Retina (tissue), 1 donor: ENCODE results near the gene KRTAP2-4.
"Not testable (repeated sequence)": the region's sequence is repeated elsewhere in the genome, so short reads cannot be mapped to it uniquely, and the experiment has no call there.

Experiments
- DNase-seq: peaks from one replicate; pipeline ENCODE4 v3.0.0-alpha.2; 2016

Gene KRTAP2-4

DNA sequence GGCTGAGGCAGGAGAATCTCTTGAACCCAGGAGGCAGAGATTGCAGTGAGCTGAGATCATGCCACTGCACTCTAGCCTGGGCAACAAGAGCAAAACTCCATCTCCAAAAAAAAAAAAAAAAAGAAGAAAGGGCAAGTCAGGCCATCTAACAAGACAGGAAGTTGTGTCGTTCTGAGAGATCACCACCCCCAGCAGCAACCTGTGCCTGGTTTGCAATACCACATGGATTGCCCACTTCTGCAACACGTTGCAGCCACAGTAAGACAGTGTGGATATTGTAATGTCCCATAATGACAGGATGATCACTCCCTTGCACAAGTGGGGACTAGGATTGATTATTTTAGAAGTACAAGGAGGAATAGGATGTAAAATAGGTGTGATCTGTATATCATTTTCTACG, 3.4 kb upstream of the KRTAP2-4 start:
- no peak for DNase-seq

DNA sequence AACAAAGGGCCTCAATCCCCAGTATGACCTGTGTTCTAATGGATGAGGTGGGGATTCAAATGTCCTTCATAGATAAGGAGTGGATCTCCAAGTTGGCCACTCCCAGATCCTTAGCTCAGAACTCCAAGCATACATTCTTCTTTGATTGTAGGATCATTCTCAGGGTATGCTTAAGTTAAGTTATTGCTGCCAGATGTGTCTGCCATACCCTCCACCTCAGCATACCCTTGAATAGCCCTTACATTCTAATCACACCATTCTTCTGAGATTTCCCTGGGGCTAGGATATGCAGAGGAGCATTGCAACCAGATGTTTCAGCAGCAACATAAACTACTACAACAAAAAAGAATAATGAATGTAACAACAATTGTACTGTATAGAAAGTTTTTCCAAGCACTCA, 1.6 kb upstream of the KRTAP2-4 start:
- no peak for DNase-seq

DNA sequence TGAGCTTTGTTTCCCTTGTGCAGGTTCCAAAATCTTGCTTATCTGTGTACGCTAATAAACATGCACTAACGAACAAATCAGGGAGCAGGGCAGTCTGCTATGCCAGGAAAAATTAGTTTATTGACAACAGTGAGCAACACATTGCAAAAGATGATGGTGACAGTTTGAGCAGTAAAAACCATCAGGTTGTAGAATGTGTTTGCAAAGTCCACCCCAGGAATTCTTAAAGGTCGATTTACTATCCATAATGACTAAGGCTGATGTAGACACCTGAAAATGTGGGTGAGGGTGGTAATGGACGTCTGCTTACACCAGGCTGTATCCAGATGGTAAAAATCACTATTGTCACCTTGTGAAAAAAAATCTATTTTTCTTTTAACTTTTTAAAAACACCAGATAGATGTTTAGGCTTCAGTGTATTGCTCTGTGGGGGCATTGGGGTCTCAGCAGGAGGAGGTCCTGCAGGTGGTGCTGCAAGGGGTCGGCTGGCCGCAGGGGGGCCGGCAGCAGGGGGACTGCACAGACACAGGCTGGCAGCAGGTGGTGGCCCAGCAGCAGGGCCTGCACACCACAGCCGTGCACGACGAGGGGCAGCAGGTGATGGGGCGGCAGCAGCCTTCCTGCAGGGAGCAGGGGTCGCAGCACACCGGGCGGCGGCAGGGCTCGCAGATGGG, 526 bp downstream of the KRTAP2-4 start:
- not testable (repeated sequence) for DNase-seq

DNA sequence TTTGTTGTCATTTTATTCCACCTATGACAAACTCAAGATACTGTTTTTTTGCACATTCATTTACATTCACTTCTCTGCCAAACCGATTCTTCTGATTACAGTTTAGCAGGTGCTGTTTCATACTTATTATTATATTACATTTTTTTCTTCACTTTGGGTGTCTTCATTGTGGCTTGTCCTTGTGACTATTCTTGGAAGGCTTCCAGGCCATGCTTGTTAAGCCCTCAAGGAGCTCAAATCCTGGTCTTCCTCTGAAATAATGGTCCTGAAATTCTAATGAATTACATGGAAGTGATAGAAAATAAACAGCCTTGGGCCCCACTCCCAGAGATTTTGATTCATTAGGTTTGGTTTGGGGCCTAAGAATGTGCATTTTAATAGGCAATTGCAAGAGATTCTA, 1.4 kb downstream of the KRTAP2-4 start:
- no peak for DNase-seq

DNA sequence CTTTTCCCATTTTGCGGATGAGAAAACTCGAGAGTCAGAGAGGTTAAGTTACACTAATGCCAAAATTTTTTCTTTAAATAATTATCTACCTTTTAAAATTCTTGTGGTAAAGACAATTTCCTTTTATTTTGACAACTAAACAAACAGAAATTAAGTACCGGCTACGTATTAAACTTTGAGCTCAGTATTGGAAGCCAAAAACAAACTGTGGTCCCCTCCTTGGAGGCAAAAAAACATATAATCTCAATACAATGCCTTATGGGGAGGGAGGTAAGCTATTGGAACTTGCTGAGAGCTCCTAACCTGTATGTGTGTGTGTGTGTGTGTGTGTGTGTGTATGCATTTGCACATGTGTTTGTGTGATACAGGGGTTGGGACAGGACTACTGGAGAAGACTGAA, 2.2 kb downstream of the KRTAP2-4 start:
- DNase-seq = no peak

DNA sequence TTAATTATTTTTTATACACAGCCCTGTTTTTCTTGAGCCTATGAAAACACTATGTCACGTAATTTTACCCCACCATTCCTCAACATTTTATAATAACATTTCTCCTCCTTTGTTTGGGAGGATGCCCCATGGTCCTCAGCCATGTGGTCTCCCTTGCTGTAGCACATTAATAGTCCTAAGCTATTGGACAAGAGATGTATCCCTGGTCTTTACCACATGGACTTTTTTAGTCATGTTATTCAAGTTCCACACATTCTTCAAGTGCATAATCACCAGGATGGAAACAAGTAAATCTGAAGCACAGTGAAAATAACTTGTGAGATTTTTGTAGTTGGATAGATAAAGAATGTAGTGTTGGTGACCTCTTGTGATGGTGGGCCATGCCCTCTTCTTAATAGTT, 3.7 kb downstream of the KRTAP2-4 start:
- DNase-seq = no peak

DNA sequence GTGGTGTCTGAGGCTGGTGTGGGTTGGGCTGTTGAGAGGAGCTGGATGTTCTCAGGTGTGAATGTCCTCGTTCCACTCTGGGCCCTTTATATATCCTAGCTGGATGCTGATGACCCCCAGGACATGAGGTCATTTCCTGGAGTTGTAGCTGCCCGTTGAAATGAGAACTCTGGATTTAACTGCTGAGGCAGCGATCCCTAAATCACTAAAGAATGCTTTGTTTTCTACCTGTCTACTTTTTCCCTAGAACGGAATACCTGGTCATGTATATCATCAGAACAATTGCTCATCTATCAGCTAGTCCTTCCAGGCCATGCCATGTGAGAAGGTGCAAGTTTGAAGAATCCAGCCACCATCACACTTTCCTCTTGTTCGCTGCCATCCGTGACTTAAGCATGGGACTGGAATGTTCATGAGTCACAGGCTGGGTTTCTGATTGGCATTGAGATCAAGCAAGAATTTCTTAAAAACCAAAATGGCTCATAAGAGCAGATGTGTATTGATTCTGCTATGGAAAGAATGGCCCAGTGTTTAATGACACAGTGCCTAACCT, 5.6 kb downstream of the KRTAP2-4 start, which contains the start of gene KRTAP2-3:
Gene KRTAP2-3 (minus strand): TSS at position 63 of the 553 bp plus-strand sequence. CDS start 64 bp downstream, outside the sequence.
- DNase-seq = no peak

DNA sequence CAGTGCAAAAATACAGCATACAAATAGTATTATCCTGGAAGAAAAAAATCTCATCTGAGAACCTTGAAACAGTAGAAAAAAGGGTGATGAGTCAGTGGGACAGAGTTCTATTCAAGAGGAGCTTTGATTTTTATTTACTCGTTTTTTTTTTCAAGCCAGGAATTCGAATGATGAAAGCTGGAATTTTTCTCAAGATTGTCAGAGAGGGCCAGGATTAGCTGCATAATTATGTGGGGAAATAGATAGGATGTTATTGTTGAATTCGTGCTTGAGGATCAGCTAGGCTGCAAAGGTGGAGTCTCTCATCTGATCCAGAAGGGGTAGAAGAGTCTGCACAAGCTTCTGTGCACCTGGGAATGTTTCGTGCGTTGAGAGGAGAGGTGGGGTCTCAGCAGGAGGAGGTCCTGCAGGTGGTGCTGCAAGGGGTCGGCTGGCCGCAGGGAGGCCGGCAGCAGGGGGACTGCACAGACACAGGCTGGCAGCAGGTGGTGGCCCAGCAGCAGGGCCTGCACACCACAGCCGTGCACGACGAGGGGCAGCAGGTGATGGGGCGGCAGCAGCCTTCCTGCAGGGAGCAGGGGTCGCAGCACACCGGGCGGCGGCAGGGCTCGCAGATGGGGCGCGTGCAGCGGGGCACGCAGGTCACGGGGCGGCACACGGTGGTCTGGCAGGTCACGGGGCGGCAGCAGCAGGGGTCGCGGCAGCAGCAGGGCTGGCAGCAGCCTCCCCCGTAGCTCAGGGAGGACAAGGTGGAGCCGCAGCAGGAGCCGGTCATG, 6.2 kb downstream of the KRTAP2-4 start:
- DNase-seq = not testable (repeated sequence)

DNA sequence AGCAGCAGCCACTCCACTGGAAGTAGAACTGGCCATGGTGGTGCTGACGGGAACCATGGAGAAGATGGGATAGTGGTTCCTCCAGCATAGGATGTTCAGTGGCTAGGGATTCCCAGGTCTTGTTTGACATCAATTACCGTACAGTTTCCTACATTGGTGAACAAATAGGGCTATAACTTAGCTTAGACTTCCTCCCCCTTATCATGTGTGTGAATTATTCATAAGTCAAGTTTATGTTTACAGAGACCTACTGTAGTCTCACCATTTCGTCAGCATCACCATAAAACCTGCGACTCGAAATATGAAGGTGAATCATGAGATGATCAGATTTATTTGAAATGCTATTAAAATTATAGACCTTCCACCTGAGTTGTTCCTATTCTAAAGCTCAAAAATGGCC, 6.9 kb downstream of the KRTAP2-4 start:
- DNase-seq = no peak

DNA sequence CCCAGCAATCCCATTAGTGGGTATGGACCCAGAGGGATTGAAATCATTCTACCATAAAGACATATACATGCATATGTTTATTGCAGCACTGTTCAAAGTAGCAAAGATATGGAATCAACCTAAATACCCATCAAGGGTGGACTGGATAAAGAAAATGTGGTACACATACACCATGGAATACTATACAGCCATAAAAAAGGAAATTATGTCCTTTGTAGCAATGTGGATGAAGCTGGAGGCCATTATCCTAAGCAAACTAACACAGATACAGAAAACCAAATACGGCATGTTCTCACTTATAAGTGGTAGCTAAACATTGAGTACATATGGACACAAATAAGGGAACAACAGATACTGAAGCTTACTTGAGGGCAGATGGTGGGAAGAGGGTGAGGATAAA, 8.1 kb downstream of the KRTAP2-4 start:
- DNase-seq = no peak

DNA sequence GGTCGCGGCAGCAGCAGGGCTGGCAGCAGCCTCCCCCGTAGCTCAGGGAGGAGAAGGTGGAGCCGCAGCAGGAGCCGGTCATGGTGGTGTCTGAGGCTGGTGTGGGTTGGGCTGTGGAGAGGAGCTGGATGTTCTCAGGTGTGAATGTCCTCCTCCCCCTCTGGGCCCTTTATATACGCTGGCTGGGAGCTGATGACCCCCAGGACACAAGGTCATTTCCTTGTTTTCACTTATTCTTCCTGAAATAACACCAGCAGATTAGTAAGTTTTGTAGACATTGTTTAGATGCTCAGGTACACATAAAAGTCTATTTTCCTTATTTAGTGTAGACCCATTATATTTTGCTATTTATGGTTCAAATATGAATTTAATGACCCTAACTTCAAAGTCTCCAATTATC, 10.5 kb downstream of the KRTAP2-4 start, which contains the start of gene KRTAP2-2:
Gene KRTAP2-2 (minus strand): TSS at position 101 of the 400 bp plus-strand sequence. CDS start 19 bp downstream, at position 82.
- not testable (repeated sequence) for DNase-seq

DNA sequence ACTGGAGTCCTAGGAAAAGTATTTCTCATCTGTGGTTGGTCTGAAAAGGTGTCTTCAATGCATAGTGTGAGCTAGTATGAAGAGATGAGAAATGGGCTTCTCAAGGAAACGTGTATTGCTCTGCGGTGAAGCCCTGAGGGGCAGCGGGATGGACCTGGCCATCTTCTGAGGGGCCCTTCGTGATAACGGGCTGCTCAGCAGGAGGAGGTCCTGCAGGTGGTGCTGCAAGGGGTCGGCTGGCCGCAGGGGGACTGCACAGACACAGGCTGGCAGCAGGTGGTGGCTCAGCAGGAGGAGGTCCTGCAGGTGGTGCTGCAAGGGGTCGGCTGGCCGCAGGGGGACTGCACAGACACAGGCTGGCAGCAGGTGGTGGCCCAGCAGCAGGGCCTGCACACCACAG, 11.1 kb downstream of the KRTAP2-4 start:
- not testable (repeated sequence) for DNase-seq

DNA sequence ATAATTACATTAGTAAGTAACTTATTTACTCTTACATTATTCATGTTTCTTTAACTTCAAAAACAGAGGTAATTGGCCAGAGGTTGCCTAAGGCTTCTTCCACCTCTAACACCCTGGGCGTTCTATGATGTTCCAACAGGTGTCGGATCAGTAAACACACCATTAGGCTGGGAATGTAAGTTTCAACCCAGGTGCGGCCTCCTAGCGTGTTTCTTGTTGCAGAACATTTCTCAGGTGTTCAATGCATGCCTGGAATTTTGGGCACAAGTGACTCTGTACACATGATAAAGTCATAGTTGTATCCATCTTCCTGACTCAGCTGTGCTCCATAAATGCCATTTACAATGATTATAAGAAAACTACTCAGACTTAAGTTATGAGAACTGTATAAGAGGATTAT, 11.7 kb downstream of the KRTAP2-4 start:
- DNase-seq = no peak

DNA sequence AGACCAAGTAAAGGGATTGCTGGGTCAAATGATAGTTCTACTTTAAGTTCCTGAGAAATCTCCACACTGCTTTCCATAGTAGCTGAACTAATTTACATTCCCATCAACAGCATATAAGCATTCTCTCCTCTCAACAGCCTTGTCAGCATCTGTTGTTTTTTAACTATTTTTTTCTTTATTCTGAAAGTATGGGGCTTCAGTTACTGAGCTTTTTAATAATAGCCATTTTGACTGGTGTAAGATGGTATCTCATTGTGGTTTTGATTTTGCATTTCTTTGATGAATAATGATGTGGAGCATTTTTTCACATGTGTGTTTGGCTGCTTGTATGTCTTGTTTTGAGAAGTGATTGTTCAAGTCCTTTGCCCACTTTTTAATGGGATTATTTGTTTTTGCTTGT, 13.1 kb downstream of the KRTAP2-4 start:
- no peak for DNase-seq

DNA sequence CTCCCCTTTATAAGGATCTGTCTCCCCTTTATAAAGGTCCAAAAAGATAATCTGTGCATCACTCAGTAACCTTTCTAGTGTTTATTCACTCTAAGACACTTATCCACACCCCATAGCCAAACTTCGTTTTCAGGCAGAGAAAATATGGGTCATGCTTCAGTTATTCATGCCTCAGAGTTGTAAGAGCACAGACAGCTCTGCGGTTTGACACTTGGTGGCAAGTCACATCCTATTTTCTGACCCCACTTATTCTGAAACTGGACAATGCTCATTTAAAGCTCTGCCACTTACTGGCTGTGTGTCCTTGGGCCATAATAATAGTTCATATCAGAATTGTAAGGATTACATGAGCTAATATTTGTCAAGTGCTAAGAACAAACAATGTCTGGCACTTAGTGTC, 16.6 kb downstream of the KRTAP2-4 start:
- DNase-seq = no peak

DNA sequence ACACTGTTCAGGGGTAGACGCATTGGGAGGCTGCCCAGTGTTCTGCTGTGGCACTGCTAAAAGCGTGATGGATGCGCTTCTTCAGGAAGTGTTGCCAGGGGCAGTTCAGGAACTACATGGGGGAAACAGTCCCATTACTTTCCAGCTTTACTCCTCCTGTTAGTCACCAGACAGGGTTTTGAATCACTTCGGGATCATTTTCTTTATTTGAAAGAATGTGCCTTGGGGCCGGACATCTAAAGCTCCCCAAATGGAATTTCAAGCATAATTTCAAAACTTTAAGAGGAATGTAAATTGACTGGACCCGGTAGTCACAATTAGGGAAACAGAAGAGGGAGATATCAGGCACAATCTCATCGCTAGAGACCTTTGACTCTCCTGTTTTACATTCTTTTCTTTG, 17.2 kb downstream of the KRTAP2-4 start:
- DNase-seq = no peak

DNA sequence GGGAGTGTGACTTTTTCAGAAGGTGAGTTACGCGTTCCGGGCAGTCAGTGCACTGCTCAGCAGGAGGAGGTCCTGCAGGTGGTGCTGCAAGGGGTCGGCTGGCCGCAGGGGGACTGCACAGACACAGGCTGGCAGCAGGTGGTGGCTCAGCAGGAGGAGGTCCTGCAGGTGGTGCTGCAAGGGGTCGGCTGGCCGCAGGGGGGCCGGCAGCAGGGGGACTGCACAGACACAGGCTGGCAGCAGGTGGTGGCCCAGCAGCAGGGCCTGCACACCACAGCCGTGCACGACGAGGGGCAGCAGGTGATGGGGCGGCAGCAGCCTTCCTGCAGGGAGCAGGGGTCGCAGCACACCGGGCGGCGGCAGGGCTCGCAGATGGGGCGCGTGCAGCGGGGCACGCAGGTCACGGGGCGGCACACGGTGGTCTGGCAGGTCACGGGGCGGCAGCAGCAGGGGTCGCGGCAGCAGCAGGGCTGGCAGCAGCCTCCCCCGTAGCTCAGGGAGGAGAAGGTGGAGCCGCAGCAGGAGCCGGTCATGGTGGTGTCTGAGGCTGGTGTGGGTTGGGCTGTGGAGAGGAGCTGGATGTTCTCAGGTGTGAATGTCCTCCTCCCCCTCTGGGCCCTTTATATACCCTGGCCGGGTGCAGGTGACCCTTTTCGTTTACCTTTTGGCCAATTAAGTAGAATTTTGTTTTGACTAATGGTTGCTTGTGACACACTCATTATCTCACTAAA, 18.8 kb downstream of the KRTAP2-4 start, which contains the start of gene KRTAP2-1:
Gene KRTAP2-1 (minus strand): TSS at position 582 of the 731 bp plus-strand sequence. CDS start 49 bp downstream, at position 533.
- DNase-seq = not testable (repeated sequence)

DNA sequence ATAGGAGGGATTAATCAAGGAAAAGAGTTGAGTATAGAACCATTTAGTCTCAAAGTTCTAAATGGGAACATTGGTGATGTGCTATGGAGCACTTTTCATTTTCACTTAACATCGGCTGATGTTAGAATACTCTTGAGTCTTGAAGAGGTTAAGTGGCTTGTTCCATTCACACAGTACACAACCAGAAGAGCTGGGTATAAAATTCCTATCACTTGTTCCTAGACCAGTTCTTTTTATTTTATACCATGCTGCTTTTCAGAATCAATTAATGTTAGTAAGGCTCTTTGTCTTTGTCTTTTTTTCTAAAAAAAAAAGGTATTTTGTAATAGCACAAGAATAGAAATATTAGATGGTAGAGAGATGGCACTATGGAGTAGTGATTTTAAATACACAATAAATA, 22.7 kb downstream of the KRTAP2-4 start:
- no peak for DNase-seq

DNA sequence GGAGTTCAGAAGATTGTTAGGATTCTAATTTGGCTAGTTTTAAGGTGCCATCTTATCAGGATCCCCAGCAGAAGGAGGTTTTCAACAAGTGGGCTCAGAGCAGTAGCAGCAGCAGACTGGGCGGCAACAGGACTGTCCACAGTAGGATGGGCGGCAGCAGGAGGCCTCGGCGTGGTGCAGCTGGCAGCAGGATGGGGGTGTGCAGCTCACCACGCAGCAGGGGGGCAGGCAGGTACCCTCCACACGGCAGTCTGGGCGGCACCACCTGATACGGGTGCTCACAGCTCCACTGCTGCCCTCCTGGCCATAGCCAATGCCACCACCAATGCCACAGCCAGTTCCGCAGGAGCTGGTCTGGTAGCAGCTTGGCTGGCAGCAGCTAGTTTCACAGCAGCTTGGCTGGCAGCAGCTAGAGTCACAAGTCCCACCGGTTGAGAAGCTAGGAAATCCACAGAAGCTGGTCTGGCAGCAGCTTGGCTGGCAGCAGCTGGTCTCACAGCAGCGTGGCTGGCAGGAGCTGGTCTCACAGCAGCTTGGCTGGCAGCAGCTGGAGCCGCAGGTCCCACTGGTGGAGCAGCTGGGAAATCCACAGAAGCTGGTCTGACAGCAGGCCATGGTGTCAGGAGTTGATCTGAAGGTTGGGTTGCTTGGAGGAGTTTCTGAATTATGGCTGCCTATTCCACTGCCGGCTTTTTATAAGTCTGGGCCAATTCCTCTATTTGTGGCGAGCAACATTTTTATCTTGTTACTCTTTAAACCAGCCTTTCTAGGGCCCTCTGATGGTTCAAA, 24.7 kb downstream of the KRTAP2-4 start, which contains the start of gene KRTAP1-1:
Gene KRTAP1-1 (minus strand): TSS at position 668 of the 789 bp plus-strand sequence. CDS start 53 bp downstream, at position 615.
- DNase-seq = not testable (repeated sequence)

DNA sequence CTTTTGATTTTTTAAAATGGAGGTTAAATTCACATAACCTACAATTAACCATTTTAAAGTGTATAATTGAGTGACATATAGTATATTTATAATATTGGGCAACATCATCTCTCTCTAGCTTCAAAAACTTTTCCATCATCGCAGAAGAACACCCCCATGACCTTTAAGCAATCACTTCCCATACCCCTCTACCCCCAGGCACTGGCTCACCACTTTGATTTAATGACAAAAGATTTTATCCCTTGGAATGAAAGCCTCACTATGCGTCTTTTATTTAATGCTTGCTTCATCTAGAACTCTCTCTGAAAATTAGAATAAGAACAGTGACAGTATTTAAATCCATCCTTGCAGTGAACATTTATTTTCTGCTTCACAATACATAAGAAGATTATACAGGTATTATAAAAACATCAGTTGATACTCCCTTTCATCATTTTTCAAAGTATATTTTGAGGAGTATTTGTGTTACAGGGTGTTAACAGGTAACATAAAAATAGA, 27.8 kb downstream of the KRTAP2-4 start:
- DNase-seq = no peak

DNA sequence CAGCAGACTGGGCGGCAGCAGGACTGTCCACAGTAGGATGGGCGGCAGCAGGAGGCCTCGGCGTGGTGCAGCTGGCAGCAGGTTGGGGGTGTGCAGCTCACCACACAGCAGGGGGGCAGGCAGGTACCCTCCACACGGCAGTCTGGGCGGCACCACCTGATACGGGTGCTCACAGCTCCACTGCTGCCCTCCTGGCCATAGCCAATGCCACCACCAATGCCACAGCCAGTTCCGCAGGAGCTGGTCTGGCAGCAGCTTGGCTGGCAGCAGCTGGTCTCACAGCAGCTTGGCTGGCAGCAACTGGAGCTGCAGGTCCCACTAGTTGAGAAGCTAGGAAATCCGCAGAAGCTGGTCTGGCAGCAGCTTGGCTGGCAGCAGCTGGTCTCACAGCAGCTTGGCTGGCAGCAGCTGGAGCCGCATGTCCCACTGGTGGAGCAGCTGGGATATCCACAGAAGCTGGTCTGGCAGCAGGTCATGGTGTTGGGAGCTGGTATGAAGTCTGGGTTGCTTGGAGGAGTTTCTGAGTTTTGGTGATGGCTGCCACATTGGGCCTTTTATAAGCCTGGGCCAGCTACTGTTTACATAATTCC, 31.2 kb downstream of the KRTAP2-4 start, which contains the start of gene KRTAP1-3:
Gene KRTAP1-3 (minus strand): TSS at position 529 of the 590 bp plus-strand sequence. CDS start 53 bp downstream, at position 476.
- DNase-seq = not testable (repeated sequence)
